Caco-2 (cell line): Measurements from ENCODE around the gene LTF. TPM values are rescaled to one million over a fixed set of nuclear protein-coding genes. Genes with fewer than 3 reads are reported as not detected.

Experiments
- BruUV-seq: library from RNA; stranded (reverse); fragments of 400-500 nt; replicated peaks from 2 replicates; lab custom pipeline; 2021; lab: Mats Ljungman, UMichigan
- CTCF ChIA-PET: fragments of 300-600 bp; sonication (Branson Sonifier 250); formaldehyde crosslinking; loops from one replicate; lab custom pipeline; 2022; ENCODE audit warnings: antibody characterized with exemption; lab: Charles Lee
- POLR2A ChIA-PET: fragments of 300-600 bp; sonication (Branson Sonifier 250); formaldehyde crosslinking; loops from one replicate; lab custom pipeline; 2022; ENCODE audit warnings: antibody characterized with exemption; lab: Charles Lee
- DNase-seq, 2 experiments: peaks; one replicate each; pipeline versions ENCODE4 v3.0.0 to v3.0.0-alpha.2; 2020 to 2022
- H3K27me3 ChIP-seq: replicated peaks from 2 replicates; pipeline ENCODE4 v1.6.0; 2011; ENCODE audit warnings: low read length; ENCODE audit not compliant: control insufficient read depth, insufficient read depth
- H3K36me3 ChIP-seq: 2 replicates; pipeline ENCODE4 v1.5.1; 2011; ENCODE audit warnings: low read length; ENCODE audit not compliant: control insufficient read depth, insufficient read depth
- H3K4me1 ChIP-seq: fragments of 250-450 bp; sonication (Bioruptor Pico); 2 replicates; pipeline ENCODE4 v1.5.1; 2020; ENCODE audit warnings: mild to moderate bottlenecking
- H3K4me3 ChIP-seq: 2 replicates; pipeline ENCODE4 v1.5.1; 2011; ENCODE audit warnings: low read depth, mild to moderate bottlenecking, control low read depth, low read length
- H3K9me3 ChIP-seq: fragments of 250-450 bp; sonication (Bioruptor Pico); 2 replicates; pipeline ENCODE4 v1.5.1; 2020; ENCODE audit warnings: mild to moderate bottlenecking, moderate library complexity
- H3K27ac Mint-ChIP-seq: one replicate; pipeline ENCODE4 v1.8.0; 2022; ENCODE audit warnings: mixed read lengths; ENCODE audit not compliant: unreplicated experiment
- H3K27me3 Mint-ChIP-seq: one replicate; pipeline ENCODE4 v1.8.0; 2022; ENCODE audit warnings: mixed read lengths; ENCODE audit not compliant: insufficient read depth, unreplicated experiment
- H3K36me3 Mint-ChIP-seq: one replicate; pipeline ENCODE4 v1.8.0; 2022; ENCODE audit warnings: mild to moderate bottlenecking, mixed read lengths; ENCODE audit not compliant: insufficient read depth, unreplicated experiment
- H3K4me1 Mint-ChIP-seq: one replicate; pipeline ENCODE4 v1.8.0; 2022; ENCODE audit warnings: low read depth, mixed read lengths; ENCODE audit not compliant: unreplicated experiment
- H3K4me3 Mint-ChIP-seq: one replicate; pipeline ENCODE4 v1.8.0; 2022; ENCODE audit warnings: mild to moderate bottlenecking, moderate library complexity, mixed read lengths; ENCODE audit not compliant: unreplicated experiment
- H3K9me3 Mint-ChIP-seq: one replicate; pipeline ENCODE4 v1.8.0; 2022; ENCODE audit warnings: mixed read lengths; ENCODE audit not compliant: unreplicated experiment
- CTCF ChIP-seq, 2 experiments: fragments of 200-600 bp in 1 of 2; IDR thresholded peaks; 1 replicate in 1 of 2; 2 replicates in 1 of 2; pipeline versions ENCODE4 v1.5.1 to v1.8.0; 2011 to 2022; ENCODE audit warnings: antibody characterized with exemption in 1 of 2, control low read depth in 1 of 2, inconsistent platforms in 1 of 2, low read depth in 1 of 2, low read length in 1 of 2, mild to moderate bottlenecking in 1 of 2, moderate library complexity in 1 of 2; ENCODE audit not compliant: insufficient read depth in 1 of 2, severe bottlenecking in 1 of 2, unreplicated experiment in 1 of 2
- intact Hi-C: fragments of 100-400 bp; cut with micrococcal nuclease; formaldehyde crosslinking; loops from one replicate; pipeline ENCODE4 v1.10.0; 2022; ENCODE audit not compliant: unreplicated experiment
- total RNA-seq: library from RNA; stranded (reverse); gene quantifications from 2 replicates; pipeline ENCODE4 v1.2.3, GENCODE V29; 2022

The LTF gene
- total RNA-seq, 1 experiment from 2014 or later: not detected

DNA sequence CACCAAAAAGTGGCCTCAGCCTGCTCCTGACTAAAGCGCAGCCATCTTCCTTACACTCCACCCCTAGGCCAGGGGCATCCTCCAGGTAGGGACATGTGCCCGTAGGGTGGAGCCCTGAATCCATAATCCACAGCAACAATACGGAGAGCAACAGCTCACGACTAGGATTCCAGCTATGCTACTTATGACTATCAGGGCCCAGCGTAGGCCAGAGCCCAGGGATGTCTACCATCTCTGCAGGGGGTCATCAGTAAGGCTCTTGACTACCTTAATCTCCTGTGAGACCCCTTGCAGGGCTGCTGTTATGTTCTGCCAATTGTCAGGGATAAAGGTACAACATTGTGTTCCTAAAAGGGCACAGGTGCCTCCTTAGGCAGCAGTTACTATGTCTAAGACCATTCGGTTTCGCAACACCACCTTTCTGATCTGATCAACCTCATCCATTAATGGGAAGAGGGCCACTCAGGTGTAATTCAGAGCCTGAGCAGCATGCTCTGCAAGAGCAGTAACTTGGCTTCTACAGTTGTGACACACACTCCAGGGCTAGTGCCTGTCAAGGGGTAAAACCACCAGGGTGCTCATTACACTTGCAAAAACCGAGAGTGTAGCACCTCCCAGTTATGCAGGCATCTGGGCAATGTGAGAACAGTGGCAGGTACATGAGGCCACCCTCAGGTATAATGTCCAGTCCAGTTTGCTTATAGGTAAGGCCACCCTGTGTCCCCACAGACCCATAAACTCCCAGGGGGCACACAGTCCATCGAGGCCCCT is 46.7 kb downstream of the LTF start:
- Histone ChIP-seq H3K9me3 (no peaks in the 10 kb centered on the region), H3K27me3 (no peaks in the 10 kb centered on the region), H3K36me3 (no peaks in the 10 kb centered on the region), H3K4me1 (no peaks in the 10 kb centered on the region), H3K4me3 (no peak overlapping the region)
- Mint-ChIP-seq H3K27me3 (no peaks in the 10 kb centered on the region), H3K27ac (no peak overlapping the region), H3K4me1 (no peaks in the 10 kb centered on the region), H3K36me3 (no peaks in the 10 kb centered on the region), H3K4me3 (no peak overlapping the region), H3K9me3 (no peaks in the 10 kb centered on the region)
- TF ChIP-seq CTCF (IDR thresholded peaks at IDR 0.05; ENCODE audit: insufficient read depth in 1 of 2, low read depth in 1 of 2, low read length in 1 of 2, severe bottlenecking in 1 of 2, unreplicated experiment in 1 of 2): no peak
- ChIA-PET CTCF (no interaction called here), POLR2A (no interaction called here)
- intact Hi-C loops: no loop called here
- BruUV-seq: no TSS peak
- no peak for DNase-seq

- no peaks in the 10 kb centered on the region for H3K9me3 Mint-ChIP-seq
- Histone ChIP-seq H3K27me3 (no peaks in the 10 kb centered on the region), H3K4me1 (no peaks in the 10 kb centered on the region), H3K9me3 (no peaks in the 10 kb centered on the region), H3K36me3 (no peaks in the 10 kb centered on the region), H3K4me3 (no peak overlapping the region)
- ChIA-PET POLR2A (no interaction called here), CTCF (no interaction called here)
- no peak for DNase-seq
- H3K4me3 Mint-ChIP-seq: no peak overlapping the region
- BruUV-seq: no TSS peak
- H3K4me1 Mint-ChIP-seq: no peaks in the 10 kb centered on the region
- intact Hi-C loops: no loop called here
- H3K27ac Mint-ChIP-seq: no peak overlapping the region
- no peak for TF ChIP-seq CTCF (IDR thresholded peaks at IDR 0.05; ENCODE audit: insufficient read depth in 1 of 2, low read depth in 1 of 2, low read length in 1 of 2, severe bottlenecking in 1 of 2, unreplicated experiment in 1 of 2)
- no peaks in the 10 kb centered on the region for H3K36me3 Mint-ChIP-seq
- H3K27me3 Mint-ChIP-seq: no peaks in the 10 kb centered on the region
Observed at GRCh38 chr3:46416811-46417510, 47.7 kb downstream of the LTF start.

DNA sequence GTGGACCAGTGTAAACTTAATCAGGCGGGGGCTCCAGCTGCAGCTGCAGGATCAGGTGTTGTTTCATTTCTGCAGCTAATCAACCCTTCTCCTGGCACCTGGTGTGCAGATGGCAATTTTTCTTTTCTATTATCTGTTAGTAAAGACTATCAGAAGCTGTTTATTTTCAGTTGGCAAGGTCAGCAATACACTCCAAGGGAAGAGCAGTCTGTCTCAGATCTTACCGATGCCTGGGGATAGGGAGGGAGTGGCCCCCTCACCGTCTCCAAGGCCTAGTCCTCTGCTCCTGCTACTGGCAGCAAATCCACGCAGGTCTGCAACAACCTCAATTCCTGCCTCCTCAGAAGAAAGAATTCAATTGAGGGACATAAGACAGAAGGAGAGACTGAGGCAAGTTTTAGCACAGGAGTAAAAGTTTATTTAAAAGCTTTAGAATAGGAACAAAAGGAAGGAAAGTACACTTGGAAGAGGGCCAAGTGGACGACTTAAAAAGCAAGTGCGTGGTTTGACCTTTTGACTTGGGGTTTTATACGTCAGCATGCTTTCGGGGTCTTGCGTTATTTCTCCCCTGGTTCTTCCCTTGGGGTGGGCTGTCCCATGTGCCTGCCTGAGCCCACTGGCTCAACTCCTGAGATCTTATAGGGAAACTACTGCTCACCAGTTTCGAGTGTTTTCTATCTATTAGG is 48.4 kb downstream of the LTF start:
- no peaks in the 10 kb centered on the region for H3K9me3 ChIP-seq
- Mint-ChIP-seq H3K9me3 (no peaks in the 10 kb centered on the region), H3K27me3 (no peaks in the 10 kb centered on the region), H3K4me1 (no peaks in the 10 kb centered on the region), H3K4me3 (no peak overlapping the region), H3K36me3 (no peaks in the 10 kb centered on the region), H3K27ac (no peak overlapping the region)
- DNase-seq: no peak
- no peaks in the 10 kb centered on the region for H3K27me3 ChIP-seq
- CTCF ChIA-PET: no interaction called here
- BruUV-seq: no TSS peak
- intact Hi-C loops: no loop called here
- no peaks in the 10 kb centered on the region for H3K36me3 ChIP-seq
- no peak for TF ChIP-seq CTCF (IDR thresholded peaks at IDR 0.05; ENCODE audit: insufficient read depth in 1 of 2, low read depth in 1 of 2, low read length in 1 of 2, severe bottlenecking in 1 of 2, unreplicated experiment in 1 of 2)
- no peak overlapping the region for H3K4me3 ChIP-seq
- no peaks in the 10 kb centered on the region for H3K4me1 ChIP-seq
- POLR2A ChIA-PET: no interaction called here
